C1 segment of cervical spinal cord (tissue), 14 donors: Measurements from ENCODE around the gene EVI5L.

ENCODE experiments used
- DNase-seq, 14 donors: peaks; one replicate each; lab custom pipeline; 2025; lab: John Stamatoyannopoulos, UW

EVI5L gene

GRCh38 chr19:7859831-7860713, 30.1 kb downstream of the EVI5L start:
- no peak for DNase-seq

GRCh38 chr19:7860714-7861618, 30.9 kb downstream of the EVI5L start:
- peak in 4 of 14 donors; percentile 12 to 92 (median 34) for DNase-seq

- DNase-seq: no peak
Measured at GRCh38 chr19:7861619-7862412, 31.8 kb downstream of the EVI5L start.

GRCh38 chr19:7862413-7862951, 32.5 kb downstream of the EVI5L start:
- peak in 3 of 14 donors; percentile 21 to 88 (median 23) for DNase-seq

- DNase-seq: peak in 1 of 14 donors; percentile 47
Measured at GRCh38 chr19:7863157-7863970, 33.3 kb downstream of the EVI5L start.

- DNase-seq: no peak
Measured at GRCh38 chr19:7863971-7864689, 34.1 kb downstream of the EVI5L start.

GRCh38 chr19:7864690-7865074, 34.7 kb downstream of the EVI5L start:
- DNase-seq: no peak

GRCh38 chr19:7865262-7865911, 35.4 kb downstream of the EVI5L start:
- no peak for DNase-seq

GRCh38 chr19:7866399-7867091, 36.5 kb downstream of the EVI5L start:
- no peak for DNase-seq

- DNase-seq: no peak
Measured at GRCh38 chr19:7867092-7867844, 37.2 kb downstream of the EVI5L start.

GRCh38 chr19:7868326-7868670, 38.3 kb downstream of the EVI5L start:
- DNase-seq: no peak

GRCh38 chr19:7868671-7869452, 38.8 kb downstream of the EVI5L start:
- peak in 6 of 14 donors; percentile 29 to 65 (median 48) for DNase-seq

GRCh38 chr19:7869453-7869909, 39.5 kb downstream of the EVI5L start:
- DNase-seq: peak in 4 of 14 donors; percentile 16 to 65 (median 48)

GRCh38 chr19:7869910-7870511, 40.0 kb downstream of the EVI5L start:
- DNase-seq: peak in 1 of 14 donors; percentile 48

- peak in 1 of 14 donors; percentile 25 for DNase-seq
Measured at GRCh38 chr19:7870571-7871436, 40.8 kb downstream of the EVI5L start.
